ENCODE data around the gene CELF5. TPM values are rescaled to one million over a fixed set of nuclear protein-coding genes. Genes with fewer than 3 reads are reported as not detected.

Gene CELF5
- total RNA-seq, 1 donor from 2014 or later: 1.7 TPM

DNA sequence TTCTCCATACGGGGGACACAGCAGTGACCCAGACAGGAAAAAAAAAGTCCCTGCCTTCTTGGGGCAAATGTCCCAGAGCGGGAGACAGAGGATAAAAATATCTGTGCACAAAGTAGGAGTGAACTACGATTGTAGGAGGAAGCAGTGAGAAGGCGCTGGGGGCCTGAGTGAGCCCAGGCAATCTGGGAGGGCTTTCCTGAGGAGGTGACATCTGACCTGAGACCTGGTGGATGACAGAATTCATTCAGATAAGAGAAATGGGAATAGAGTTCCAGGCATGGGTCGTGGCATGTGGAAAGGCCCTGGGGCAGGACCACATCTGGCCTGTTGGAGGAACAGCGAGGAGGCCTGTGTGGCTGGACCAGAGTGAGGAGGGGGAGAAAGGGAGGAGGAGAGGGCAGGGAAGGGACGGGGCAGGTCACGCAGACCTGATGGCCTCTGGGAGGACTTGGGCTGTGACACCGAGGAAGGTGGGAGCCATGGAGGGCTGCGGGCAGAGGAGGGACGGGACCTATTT, 91.7 kb downstream of the CELF5 start:
- H3K36me3 Mint-ChIP-seq (ENCODE audit: insufficient read depth): no peaks in the 10 kb centered on the region
- no peak overlapping the region for H3K4me3 Mint-ChIP-seq (ENCODE audit: low read depth)
- no peaks in the 10 kb centered on the region for H3K4me1 Mint-ChIP-seq (ENCODE audit: low read depth)
- DNase-seq (ENCODE audit: low spot score, unreplicated experiment): no peak
- H3K9me3 Mint-ChIP-seq (ENCODE audit: low read depth): no peaks in the 10 kb centered on the region
- peaks cover 37% of the 10 kb centered on the region for H3K27me3 Mint-ChIP-seq
- no peak for TF ChIP-seq CTCF (IDR thresholded peaks at IDR 0.05; ENCODE audit: unreplicated experiment)
- H3K27ac Mint-ChIP-seq: peak overlapping the region; percentile 37

- H3K4me1 Mint-ChIP-seq (ENCODE audit: low read depth): no peaks in the 10 kb centered on the region
- H3K27me3 Mint-ChIP-seq: peaks cover 36% of the 10 kb centered on the region
- TF ChIP-seq CTCF (IDR thresholded peaks at IDR 0.05; ENCODE audit: unreplicated experiment): no peak
- no peak overlapping the region for H3K27ac Mint-ChIP-seq
- H3K9me3 Mint-ChIP-seq (ENCODE audit: low read depth): no peaks in the 10 kb centered on the region
- H3K4me3 Mint-ChIP-seq (ENCODE audit: low read depth): no peak overlapping the region
- DNase-seq (ENCODE audit: low spot score, unreplicated experiment): no peak
- no peaks in the 10 kb centered on the region for H3K36me3 Mint-ChIP-seq (ENCODE audit: insufficient read depth)
These were observed 92.3 kb downstream of the CELF5 start for GRCh38 chr19:3316659-3317207.

DNA sequence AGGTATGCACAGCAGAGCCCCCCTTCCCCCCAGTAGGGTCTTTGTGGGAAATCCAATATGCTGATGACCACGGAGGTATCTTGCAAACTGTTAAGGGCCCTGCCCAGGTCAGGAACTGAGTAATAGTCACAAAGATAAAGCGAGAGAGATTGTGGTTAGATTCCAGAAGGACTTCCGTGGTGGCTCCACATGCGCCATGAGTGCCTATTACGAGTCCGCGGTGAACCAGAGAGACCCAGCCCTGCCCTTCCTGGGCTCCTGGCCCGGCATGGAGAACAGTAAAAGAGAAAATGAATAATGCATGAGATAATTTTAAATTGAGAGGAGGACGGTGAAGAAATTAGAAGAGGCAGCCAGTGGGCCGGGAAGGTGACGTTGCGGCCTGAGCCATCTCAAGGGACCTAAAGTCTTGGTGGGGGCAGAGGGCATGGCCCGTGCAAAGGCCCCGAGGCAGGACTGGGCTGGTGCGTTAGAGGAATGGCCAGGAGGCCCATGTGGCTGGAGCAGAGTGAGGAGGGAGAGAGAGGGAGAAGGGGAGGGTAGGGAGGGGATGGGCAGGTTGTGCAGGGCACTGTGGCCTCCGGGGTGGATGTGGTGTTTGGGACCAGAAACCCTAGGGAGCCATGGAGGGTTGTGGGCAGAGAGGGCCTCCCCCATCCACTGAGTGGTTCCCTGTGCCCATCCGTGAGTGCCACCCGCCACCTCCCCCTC, 95.3 kb downstream of the CELF5 start:
- Mint-ChIP-seq H3K4me3 (ENCODE audit: low read depth) (no peak overlapping the region), H3K27ac (no peak overlapping the region), H3K9me3 (ENCODE audit: low read depth) (no peaks in the 10 kb centered on the region), H3K36me3 (ENCODE audit: insufficient read depth) (no peaks in the 10 kb centered on the region), H3K27me3 (peaks cover 39% of the 10 kb centered on the region), H3K4me1 (ENCODE audit: low read depth) (no peaks in the 10 kb centered on the region)
- DNase-seq (ENCODE audit: low spot score, unreplicated experiment): no peak
- no peak for TF ChIP-seq CTCF (IDR thresholded peaks at IDR 0.05; ENCODE audit: unreplicated experiment)

DNA sequence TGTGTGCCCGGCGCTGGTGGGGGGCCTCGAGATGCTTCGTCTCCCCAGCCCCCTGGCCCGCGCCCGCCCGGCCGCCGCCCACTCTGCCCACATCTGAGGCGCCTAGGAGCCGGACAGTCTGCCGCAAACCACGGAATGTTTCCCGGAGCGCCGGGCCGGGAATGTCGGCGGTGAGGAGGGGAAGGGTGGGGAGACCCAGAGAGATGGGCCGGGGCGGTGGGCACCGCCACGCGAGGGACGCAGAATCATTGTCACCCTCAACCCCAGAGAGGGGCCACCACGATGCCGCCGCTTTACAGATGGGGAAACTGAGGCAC, 95.9 kb downstream of the CELF5 start:
- no peak for DNase-seq (ENCODE audit: low spot score, unreplicated experiment)
- no peaks in the 10 kb centered on the region for H3K9me3 Mint-ChIP-seq (ENCODE audit: low read depth)
- H3K27me3 Mint-ChIP-seq: peaks cover 39% of the 10 kb centered on the region

DNA sequence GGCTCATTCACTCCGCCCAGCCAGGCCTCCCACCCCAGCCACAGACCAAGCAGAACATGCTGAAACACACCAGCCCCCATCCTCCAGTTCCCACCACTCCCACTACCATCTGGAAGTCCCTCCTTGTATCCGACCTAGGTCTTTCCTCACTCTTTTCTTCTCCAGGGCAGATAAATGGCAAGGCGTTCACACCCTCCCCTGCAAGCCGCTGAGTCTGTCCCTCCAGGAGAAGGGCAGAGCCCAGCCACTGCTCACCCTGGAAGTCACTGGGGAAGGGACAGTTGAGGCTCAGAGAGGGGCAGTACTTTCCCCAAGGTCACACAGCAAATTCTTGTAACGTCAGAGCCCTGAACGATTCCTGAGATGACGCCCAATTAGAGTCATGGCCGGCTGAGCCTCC, 96.4 kb downstream of the CELF5 start:
- Mint-ChIP-seq H3K36me3 (ENCODE audit: insufficient read depth) (no peaks in the 10 kb centered on the region), H3K27ac (no peak overlapping the region), H3K27me3 (peaks cover 39% of the 10 kb centered on the region), H3K9me3 (ENCODE audit: low read depth) (no peaks in the 10 kb centered on the region), H3K4me1 (ENCODE audit: low read depth) (no peaks in the 10 kb centered on the region), H3K4me3 (ENCODE audit: low read depth) (no peak overlapping the region)
- TF ChIP-seq CTCF (IDR thresholded peaks at IDR 0.05; ENCODE audit: unreplicated experiment): no peak
- no peak for DNase-seq (ENCODE audit: low spot score, unreplicated experiment)

More for the DNA sequence above, 95.9 kb downstream of the CELF5 start:
- TF ChIP-seq CTCF (IDR thresholded peaks at IDR 0.05; ENCODE audit: unreplicated experiment): no peak
- Mint-ChIP-seq H3K36me3 (ENCODE audit: insufficient read depth) (no peaks in the 10 kb centered on the region), H3K27ac (no peak overlapping the region), H3K4me3 (ENCODE audit: low read depth) (no peak overlapping the region), H3K4me1 (ENCODE audit: low read depth) (no peaks in the 10 kb centered on the region)

Measured in progenitor cell of endocrine pancreas (in vitro differentiated cells).